ENCODE data around the gene ANXA11.
"Not testable (repeated sequence)": the region's sequence is repeated elsewhere in the genome, so short reads cannot be mapped to it uniquely, and the experiment has no call there.

ANXA11 gene
- 181 to 252 reads per million in 2 donors for total RNA-seq

DNA sequence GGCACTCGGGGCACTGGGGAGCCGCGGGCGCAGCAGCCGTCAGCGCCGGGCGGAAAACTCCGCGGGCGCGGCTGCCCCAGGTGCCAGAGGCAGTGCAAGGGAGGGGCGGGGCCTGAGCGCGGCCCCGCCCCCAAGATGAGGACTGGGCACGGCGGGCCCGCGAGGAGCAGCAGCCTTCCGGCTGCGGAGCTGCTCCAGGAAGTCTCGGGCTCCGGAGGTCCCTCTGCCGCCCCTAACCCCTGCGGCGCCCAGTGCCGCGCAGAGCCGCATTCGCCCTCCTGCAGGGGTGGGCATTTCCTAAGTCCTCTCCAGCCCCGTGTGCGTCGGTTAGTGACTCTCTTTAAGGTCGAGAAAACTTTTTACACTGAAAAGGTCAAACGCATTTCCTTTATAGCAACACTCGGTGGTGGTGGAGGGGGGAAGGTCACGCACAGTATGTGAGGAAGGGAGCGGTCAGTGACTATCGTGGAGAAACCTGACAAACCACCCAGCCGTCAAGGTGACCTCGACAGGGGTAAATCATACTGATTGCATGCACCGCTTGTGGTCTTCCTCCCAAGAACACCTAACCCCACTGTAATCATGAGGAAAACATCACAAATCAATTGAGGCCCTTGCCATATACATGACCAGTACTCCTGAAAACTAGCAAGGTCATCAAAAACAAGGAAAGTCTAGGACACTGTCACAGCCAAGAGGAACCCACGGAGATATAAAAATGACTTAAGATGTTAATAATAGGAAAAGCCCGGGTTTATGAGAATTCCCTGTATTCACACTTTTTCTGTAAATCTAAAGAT is at the start of gene ANXA11:
Gene ANXA11 (minus strand): TSS at position 61 of the 800 bp plus-strand sequence. CDS start 32,676 bp downstream, outside the sequence.
- DNase-seq, result peak; percentile 80

- DNase-seq, result not testable (repeated sequence)
Measured at GRCh38 chr10:80254726-80255125, 49.4 kb upstream of the ANXA11 start.

DNA sequence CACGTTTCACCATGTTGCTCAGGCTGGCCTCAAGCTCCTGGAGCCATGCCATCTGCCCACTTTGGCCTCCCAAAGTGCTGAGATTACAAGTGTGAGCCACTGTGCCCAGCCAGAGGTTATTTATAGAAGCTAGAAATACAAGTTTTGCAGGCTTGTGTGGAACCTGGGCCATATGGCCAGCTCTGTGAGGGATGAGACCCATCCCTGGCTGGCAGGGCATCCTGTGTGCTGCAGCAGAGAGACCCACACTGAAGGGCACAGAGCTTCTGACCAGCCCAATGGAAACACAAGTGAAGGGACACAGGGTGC is 48.6 kb upstream of the ANXA11 start:
- not testable (repeated sequence) for DNase-seq

GRCh38 chr10:80253266-80253962 is 48.1 kb upstream of the ANXA11 start:
- DNase-seq, result no peak

GRCh38 chr10:80252296-80252887 is 47.1 kb upstream of the ANXA11 start:
- no peak for DNase-seq

DNA sequence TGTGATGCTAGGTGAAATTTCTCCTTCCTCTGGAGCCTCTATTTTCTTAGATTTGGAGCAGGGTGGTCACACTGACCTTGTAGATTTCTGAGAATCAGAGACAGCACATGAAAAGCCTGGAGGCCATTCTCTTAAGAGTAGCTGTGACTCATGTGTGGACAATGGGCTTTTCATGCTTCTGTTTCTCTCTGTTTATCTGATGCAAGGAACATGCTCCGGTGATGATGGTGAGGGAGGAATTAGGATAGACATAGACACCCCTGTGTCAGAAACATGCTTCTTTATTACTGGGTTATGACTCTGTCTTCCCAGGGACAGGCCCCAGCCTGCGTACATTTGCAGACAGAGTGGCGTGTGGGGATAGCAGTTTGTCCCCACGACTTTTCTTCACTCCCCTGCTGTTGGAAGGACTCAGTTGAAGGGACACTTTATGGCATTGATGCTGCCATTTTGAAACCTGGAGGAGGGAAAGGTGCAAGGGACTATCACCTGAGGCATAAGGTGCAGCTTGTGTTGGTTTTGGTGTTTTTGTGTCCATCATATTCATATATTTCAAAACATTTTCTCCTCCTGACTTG is 46.5 kb upstream of the ANXA11 start:
- not testable (repeated sequence) for DNase-seq

DNA sequence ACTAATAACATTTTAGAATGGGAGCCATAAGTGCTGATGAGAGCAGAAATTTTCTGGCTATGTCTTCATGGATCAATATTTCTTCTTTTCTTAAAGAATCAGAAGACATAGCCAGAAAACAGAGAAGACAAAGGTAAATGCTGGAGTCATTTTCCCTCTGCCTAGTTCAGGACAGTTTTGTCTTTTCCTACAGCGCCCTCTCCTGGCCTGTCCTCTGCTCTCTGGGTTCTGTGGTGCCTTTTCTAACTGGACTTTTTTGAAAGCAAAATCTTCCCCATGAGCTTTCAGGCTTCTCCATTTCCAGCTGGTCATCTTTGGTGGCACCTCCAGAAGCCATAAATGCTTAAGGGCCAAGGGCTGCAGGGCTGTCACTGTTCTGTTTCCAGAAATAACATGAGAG is 45.1 kb upstream of the ANXA11 start:
- DNase-seq, result not testable (repeated sequence)

- DNase-seq, result not testable (repeated sequence)
Measured at GRCh38 chr10:80249906-80250305, 44.6 kb upstream of the ANXA11 start.

DNA sequence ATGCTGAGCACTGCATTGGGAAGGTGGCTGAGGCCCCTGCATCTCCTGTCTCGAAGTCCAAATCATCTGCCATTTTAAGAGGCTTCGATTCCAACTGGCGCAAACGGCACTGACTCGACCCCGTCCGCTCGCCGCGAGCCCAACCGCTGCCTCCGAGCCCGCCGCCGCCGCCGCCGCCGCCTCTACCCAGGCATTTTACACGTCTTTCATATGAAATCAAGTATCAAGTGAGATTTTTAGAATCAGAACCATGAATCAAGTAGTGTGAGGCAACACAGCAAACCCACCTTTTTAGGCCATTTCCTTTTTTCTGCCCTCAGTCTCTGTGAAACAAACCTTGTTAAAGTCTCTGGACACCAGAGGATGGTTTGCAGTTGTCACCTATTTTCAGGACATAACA is 42.3 kb upstream of the ANXA11 start:
- not testable (repeated sequence) for DNase-seq

- DNase-seq, result not testable (repeated sequence)
Measured at GRCh38 chr10:80244371-80244770, 39.0 kb upstream of the ANXA11 start.

GRCh38 chr10:80242341-80242740 is 37.0 kb upstream of the ANXA11 start:
- not testable (repeated sequence) for DNase-seq

- DNase-seq, result not testable (repeated sequence)
Measured at GRCh38 chr10:80236457-80236856, 31.1 kb upstream of the ANXA11 start.

DNA sequence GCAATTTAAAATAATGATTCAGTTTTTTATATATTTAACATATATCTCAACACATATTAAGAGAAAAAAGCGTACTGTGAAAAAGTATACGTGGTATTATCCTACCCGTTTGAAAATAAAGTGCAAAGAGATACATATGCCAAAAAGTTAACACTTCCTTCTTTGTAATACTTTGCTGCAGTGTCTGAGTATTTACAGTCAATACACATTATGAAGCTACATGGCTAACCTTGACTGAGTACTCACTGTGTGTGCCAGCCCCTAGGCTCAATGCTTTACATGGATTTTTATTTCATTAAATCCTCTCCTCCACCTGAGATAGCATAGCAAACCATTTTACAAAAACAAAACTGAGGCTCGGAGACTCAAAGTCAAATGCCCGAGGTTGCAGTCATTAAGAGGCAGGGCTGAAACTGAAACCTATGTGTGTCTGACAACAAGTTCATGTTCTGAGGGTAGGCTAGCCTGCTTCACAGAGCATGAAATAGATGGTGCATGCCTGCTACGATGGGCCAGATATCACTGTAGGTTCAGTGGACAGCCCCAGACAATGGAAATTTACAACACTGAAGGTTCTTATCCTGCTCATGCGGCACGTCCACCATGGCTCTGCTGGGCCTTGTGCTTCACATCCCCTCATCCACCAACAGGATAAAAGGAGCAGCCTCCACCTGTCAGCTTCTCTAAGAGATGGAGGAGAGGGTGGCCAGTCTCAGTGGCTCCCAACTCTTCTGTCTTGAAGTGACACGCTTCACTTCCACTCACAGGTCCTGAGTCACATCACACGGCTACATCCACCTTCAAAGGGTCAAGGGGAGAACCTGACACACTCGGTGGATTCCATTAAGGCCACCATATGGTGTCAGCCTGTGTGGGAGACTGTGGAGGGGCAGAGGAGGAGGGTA is 29.2 kb upstream of the ANXA11 start:
- not testable (repeated sequence) for DNase-seq

- DNase-seq, result not testable (repeated sequence)
Measured at GRCh38 chr10:80233871-80234270, 28.5 kb upstream of the ANXA11 start.

GRCh38 chr10:80226723-80227122 is 21.4 kb upstream of the ANXA11 start:
- not testable (repeated sequence) for DNase-seq

DNA sequence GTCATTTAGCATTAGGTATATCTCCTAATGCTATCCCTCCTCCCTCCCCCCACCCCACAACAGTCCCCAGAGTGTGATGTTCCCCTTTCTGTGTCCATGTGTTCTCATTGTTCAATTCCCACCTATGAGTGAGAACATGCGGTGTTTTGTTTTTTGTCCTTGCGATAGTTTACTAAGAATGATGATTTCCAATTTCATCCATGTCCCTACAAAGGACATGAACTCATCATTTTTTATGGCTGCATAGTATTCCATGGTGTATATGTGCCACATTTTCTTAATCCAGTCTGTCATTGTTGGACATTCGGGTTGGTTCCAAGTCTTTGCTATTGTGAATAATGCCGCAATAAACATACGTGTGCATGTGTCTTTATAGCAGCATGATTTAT is 17.7 kb upstream of the ANXA11 start:
- not testable (repeated sequence) for DNase-seq

DNA sequence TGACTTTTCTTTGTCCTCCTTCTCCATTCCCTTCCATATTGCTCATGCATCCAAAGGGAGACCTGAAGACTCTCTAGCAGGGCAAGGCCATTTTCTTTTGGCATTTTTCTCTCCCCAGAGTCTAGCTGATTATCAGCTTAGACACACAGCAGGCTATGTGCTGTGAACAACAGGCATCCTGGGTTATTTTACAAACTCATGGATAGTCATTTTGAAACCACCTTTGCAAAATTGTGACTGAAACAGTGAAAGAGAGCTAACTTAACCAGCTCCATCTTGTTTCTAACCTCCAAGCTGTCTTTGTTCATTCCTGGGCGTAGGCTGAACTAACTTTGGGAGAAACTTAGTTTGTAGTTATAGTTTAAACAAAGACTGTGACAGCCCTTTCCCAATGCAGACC is 13.5 kb upstream of the ANXA11 start:
- not testable (repeated sequence) for DNase-seq

- DNase-seq, result not testable (repeated sequence)
Measured at GRCh38 chr10:80214368-80214982, 9.1 kb upstream of the ANXA11 start.

- DNase-seq, result not testable (repeated sequence)
Measured at GRCh38 chr10:80212535-80213115, 7.3 kb upstream of the ANXA11 start.

DNA sequence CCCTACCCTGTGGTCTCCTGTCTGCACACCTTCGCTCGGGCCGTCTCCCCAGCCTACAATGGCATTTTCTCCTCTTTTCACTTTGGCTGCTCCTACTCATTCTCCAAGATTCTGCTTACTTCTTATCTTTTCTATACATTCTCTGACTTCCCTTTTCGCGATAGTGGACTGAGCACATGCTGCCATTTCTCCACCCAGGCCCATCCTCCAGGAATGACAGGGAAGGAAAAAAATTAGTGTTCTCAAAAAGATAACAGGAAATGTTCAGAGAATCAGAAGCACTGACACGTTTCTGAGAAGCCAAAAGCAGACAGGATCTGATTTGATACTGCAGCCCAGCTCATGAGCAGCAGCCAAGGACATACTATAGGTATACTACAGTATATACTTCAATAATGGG is 6.4 kb upstream of the ANXA11 start:
- DNase-seq, result no peak

DNA sequence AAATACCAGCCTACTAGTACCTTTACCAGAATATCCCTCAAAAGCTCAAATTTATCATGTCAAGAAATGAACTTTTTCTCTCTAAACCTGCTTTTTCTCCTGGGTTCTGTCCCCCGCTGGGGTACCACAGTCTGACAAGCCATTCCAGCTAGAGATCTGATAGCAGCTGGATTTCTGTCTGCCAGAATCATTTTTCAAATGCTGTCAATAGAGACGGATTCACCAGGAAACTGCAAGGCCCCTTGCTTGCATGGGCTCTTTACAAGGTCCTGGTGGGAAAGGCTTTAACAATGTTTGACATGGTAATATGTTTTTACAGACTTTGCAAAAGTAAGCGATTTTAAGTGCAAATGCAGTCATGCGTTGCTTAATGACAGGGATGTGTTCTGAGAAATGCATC is 4.9 kb upstream of the ANXA11 start:
- DNase-seq, result no peak
